H9 (cell line): Measurements from ENCODE around the gene NRXN3. TPM values are rescaled to one million over a fixed set of nuclear protein-coding genes. Genes with fewer than 3 reads are reported as not detected.

Experiments
- DNase-seq: peaks from one replicate; pipeline ENCODE4 v3.0.0-alpha.2; 2017
- H2AFZ ChIP-seq: one replicate; pipeline ENCODE4 v1.6.1; 2013; ENCODE audit warnings: mild to moderate bottlenecking, low read length, control low read depth, moderate library complexity
- H2AK5ac ChIP-seq: 2 replicates; pipeline ENCODE4 v1.6.1; 2013; ENCODE audit warnings: low read length, control low read depth, mixed read lengths; ENCODE audit not compliant: insufficient read length
- H2BK120ac ChIP-seq: one replicate; pipeline ENCODE4 v1.6.1; 2013; ENCODE audit warnings: low read depth, mild to moderate bottlenecking, low read length, control low read depth, inconsistent platforms; ENCODE audit not compliant: poor library complexity, severe bottlenecking
- H2BK12ac ChIP-seq: 2 replicates; pipeline ENCODE4 v1.6.1; 2013; ENCODE audit warnings: low read length, control low read depth, mixed read lengths, low read depth; ENCODE audit not compliant: insufficient read length
- H2BK15ac ChIP-seq: 2 replicates; pipeline ENCODE4 v1.6.1; 2013; ENCODE audit warnings: low read depth, low read length, control low read depth
- H2BK20ac ChIP-seq: one replicate; pipeline ENCODE4 v1.6.1; 2013; ENCODE audit warnings: low read depth, mild to moderate bottlenecking, low read length, control low read depth, inconsistent platforms; ENCODE audit not compliant: poor library complexity, severe bottlenecking
- H2BK5ac ChIP-seq: 2 replicates; pipeline ENCODE4 v1.6.1; 2013; ENCODE audit warnings: low read length, control low read depth, mixed read lengths; ENCODE audit not compliant: insufficient read length
- H3K14ac ChIP-seq: 2 replicates; pipeline ENCODE4 v1.6.1; 2013; ENCODE audit warnings: low read length, control low read depth; ENCODE audit not compliant: insufficient read depth
- H3K18ac ChIP-seq: 2 replicates; pipeline ENCODE4 v1.6.1; 2013; ENCODE audit warnings: low read depth, mild to moderate bottlenecking, mixed read lengths, low read length, control low read depth; ENCODE audit not compliant: insufficient read length
- H3K23ac ChIP-seq: 2 replicates; pipeline ENCODE4 v1.6.1; 2013; ENCODE audit warnings: low read length, control low read depth, mixed read lengths, low read depth; ENCODE audit not compliant: insufficient read length
- H3K23me2 ChIP-seq: 2 replicates; pipeline ENCODE4 v1.6.1; 2013; ENCODE audit warnings: low read depth, mild to moderate bottlenecking, mixed read lengths, low read length, control low read depth; ENCODE audit not compliant: insufficient read length, poor library complexity, severe bottlenecking
- H3K27ac ChIP-seq: 2 replicates; pipeline ENCODE4 v1.5.1; 2013; ENCODE audit warnings: low read length, control low read depth, mixed read lengths, low read depth; ENCODE audit not compliant: insufficient read length
- H3K27me3 ChIP-seq: 2 replicates; pipeline ENCODE4 v1.6.1; 2013; ENCODE audit warnings: low read length, control low read depth, inconsistent platforms; ENCODE audit not compliant: insufficient read depth
- H3K4ac ChIP-seq: 2 replicates; pipeline ENCODE4 v1.6.1; 2013; ENCODE audit warnings: low read depth, mild to moderate bottlenecking, control low read depth, inconsistent platforms, low read length, moderate library complexity
- H3K4me1 ChIP-seq: 2 replicates; pipeline ENCODE4 v1.6.1; 2013; ENCODE audit warnings: low read length, control low read depth, inconsistent platforms; ENCODE audit not compliant: insufficient read depth
- H3K4me2 ChIP-seq: 2 replicates; pipeline ENCODE4 v1.6.1; 2013; ENCODE audit warnings: low read length, control low read depth, mixed read lengths; ENCODE audit not compliant: insufficient read length, insufficient read depth
- H3K56ac ChIP-seq: 2 replicates; pipeline ENCODE4 v1.6.1; 2013; ENCODE audit warnings: low read depth, mild to moderate bottlenecking, mixed read lengths, low read length, control low read depth; ENCODE audit not compliant: insufficient read length
- H3K79me1 ChIP-seq: 2 replicates; pipeline ENCODE4 v1.6.1; 2013; ENCODE audit warnings: low read depth, mild to moderate bottlenecking, moderate library complexity, low read length, control low read depth, inconsistent platforms; ENCODE audit not compliant: insufficient read depth, poor library complexity, severe bottlenecking
- H3K79me2 ChIP-seq: 2 replicates; pipeline ENCODE4 v1.6.1; 2013; ENCODE audit warnings: low read length, control low read depth, inconsistent platforms; ENCODE audit not compliant: insufficient read depth
- H3K9ac ChIP-seq: 2 replicates; pipeline ENCODE4 v1.6.1; 2013; ENCODE audit warnings: low read length, control low read depth, mixed read lengths; ENCODE audit not compliant: insufficient read length; ENCODE audit errors: extremely low read depth
- H3K9me3 ChIP-seq: one replicate; pipeline ENCODE4 v1.6.1; 2013; ENCODE audit warnings: low read depth, low read length, inconsistent platforms; ENCODE audit not compliant: control insufficient read depth
- H3T11ph ChIP-seq: one replicate; pipeline ENCODE4 v1.6.1; 2013; ENCODE audit warnings: mild to moderate bottlenecking, low read length, control low read depth, inconsistent platforms
- H4K20me1 ChIP-seq: one replicate; pipeline ENCODE4 v1.6.1; 2013; ENCODE audit not compliant: control insufficient read depth, insufficient read length, insufficient read depth
- H4K5ac ChIP-seq: 2 replicates; pipeline ENCODE4 v1.6.1; 2013; ENCODE audit warnings: low read depth, mild to moderate bottlenecking, mixed read lengths, low read length, control low read depth; ENCODE audit not compliant: insufficient read length
- H4K8ac ChIP-seq: replicated peaks from 2 replicates; pipeline ENCODE4 v1.6.1; 2013; ENCODE audit warnings: low read length, control low read depth, mixed read lengths, low read depth; ENCODE audit not compliant: insufficient read length
- H4K91ac ChIP-seq: 2 replicates; pipeline ENCODE4 v1.6.1; 2013; ENCODE audit warnings: low read depth, mild to moderate bottlenecking, moderate library complexity, mixed read lengths, low read length, control low read depth; ENCODE audit not compliant: insufficient read length
- H3K27ac Mint-ChIP-seq, 3 experiments: 2 replicates in 2 of 3; 3 replicates in 1 of 3; pipeline ENCODE4 v1.8.0; 2020 to 2021; ENCODE audit warnings: mixed read lengths in 3 of 3, mild to moderate bottlenecking in 1 of 3, moderate library complexity in 1 of 3
- H3K27me3 Mint-ChIP-seq: 2 replicates; pipeline ENCODE4 v1.8.0; 2021; ENCODE audit warnings: low read depth, mild to moderate bottlenecking, moderate library complexity, mixed read lengths
- H3K36me3 Mint-ChIP-seq, 3 experiments: 2 replicates in 2 of 3; 3 replicates in 1 of 3; pipeline ENCODE4 v1.8.0; 2020 to 2021; ENCODE audit warnings: low read depth in 3 of 3, mixed read lengths in 3 of 3; ENCODE audit not compliant: insufficient read depth in 1 of 3
- H3K4me1 Mint-ChIP-seq, 2 experiments: 2 replicates each; pipeline ENCODE4 v1.8.0; 2020; ENCODE audit warnings: mixed read lengths in 2 of 2
- H3K4me3 Mint-ChIP-seq, 2 experiments: 2 replicates in 1 of 2; 3 replicates in 1 of 2; pipeline ENCODE4 v1.8.0; 2020 to 2021; ENCODE audit warnings: mild to moderate bottlenecking in 2 of 2, mixed read lengths in 2 of 2, moderate library complexity in 1 of 2
- H3K9me3 Mint-ChIP-seq, 2 experiments: 2 replicates in 1 of 2; 3 replicates in 1 of 2; pipeline ENCODE4 v1.8.0; 2020; ENCODE audit warnings: mild to moderate bottlenecking in 2 of 2, mixed read lengths in 2 of 2, moderate library complexity in 1 of 2
- WGBS: extraction: QIAGEN DNeasy Blood & Tissue Kit; methylation state at CpG from one replicate; pipeline ENCODE4 v1.1.7; 2013; ENCODE audit warnings: missing lambda C conversion rate, low lambda C conversion rate, mixed read lengths; ENCODE audit not compliant: insufficient read length; ENCODE audit errors: extremely low coverage; 5-methylcytosine and 5-hydroxymethylcytosine counted together
- total RNA-seq: library from RNA; stranded (reverse); gene quantifications from 2 replicates; pipeline ENCODE4 v1.2.1, GENCODE V29; 2021
- TF ChIP-seq, protein P1 (sequence below): fragments of 200-600 bp; sonication (generic); conservative IDR thresholded peaks from 3 replicates; pipeline ENCODE4 v1.8.0; 2021; ENCODE audit warnings: antibody characterized with exemption, mild to moderate bottlenecking

Gene NRXN3
- total RNA-seq, 1 experiment from 2014 or later, result 1.8 TPM

DNA sequence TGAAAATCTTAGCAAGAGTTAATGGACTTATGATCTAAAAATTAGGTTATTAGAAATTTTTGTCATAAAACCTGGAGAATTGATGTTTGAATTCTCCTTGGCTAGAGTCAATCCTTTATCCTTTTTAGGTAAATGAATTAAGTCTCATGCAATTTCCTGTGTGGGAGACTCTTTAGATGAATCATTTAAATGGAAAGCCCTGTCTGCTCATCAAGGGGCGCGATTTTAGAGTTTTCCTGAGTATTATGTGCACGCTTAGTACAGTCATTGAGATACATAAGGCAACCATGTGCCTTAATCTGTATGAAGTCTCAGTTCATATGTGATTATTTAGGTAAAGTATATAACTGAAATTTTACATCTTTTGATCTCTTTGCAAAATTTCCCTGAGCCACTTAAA is 974.7 kb downstream of the NRXN3 start:
- Mint-ChIP-seq H3K4me1 (no peaks in the 10 kb centered on the region), H3K27ac (no peak overlapping the region), H3K27me3 (peaks cover 2% of the 10 kb centered on the region), H3K9me3 (no peaks in the 10 kb centered on the region), H3K36me3 (no peaks in the 10 kb centered on the region), H3K4me3 (no peak overlapping the region)
- no CpG with 5 or more reads among the region's 3 CpGs for WGBS
- Histone ChIP-seq H3K9ac (no peak overlapping the region), H3K27ac (no peak overlapping the region), H2BK15ac (no peak overlapping the region), H3T11ph (no peak overlapping the region), H3K79me2 (no peaks in the 10 kb centered on the region), H4K91ac (no peak overlapping the region), H3K18ac (no peak overlapping the region), H3K4me2 (no peak overlapping the region), H3K23me2 (no peaks in the 10 kb centered on the region), H2BK5ac (no peak overlapping the region), H3K56ac (no peak overlapping the region), H4K20me1 (no peaks in the 10 kb centered on the region), H3K14ac (no peak overlapping the region), H3K79me1 (no peaks in the 10 kb centered on the region), H3K27me3 (no peaks in the 10 kb centered on the region), H3K4ac (no peak overlapping the region), H3K9me3 (no peaks in the 10 kb centered on the region), H2BK12ac (no peak overlapping the region), H3K23ac (no peak overlapping the region), H4K5ac (no peak overlapping the region), H2AK5ac (no peak overlapping the region), H2BK120ac (no peak overlapping the region), H2BK20ac (no peak overlapping the region), H3K4me1 (no peaks in the 10 kb centered on the region), H2AFZ (no peak overlapping the region), H4K8ac (no peak overlapping the region)
- TF ChIP-seq, protein P1, sequence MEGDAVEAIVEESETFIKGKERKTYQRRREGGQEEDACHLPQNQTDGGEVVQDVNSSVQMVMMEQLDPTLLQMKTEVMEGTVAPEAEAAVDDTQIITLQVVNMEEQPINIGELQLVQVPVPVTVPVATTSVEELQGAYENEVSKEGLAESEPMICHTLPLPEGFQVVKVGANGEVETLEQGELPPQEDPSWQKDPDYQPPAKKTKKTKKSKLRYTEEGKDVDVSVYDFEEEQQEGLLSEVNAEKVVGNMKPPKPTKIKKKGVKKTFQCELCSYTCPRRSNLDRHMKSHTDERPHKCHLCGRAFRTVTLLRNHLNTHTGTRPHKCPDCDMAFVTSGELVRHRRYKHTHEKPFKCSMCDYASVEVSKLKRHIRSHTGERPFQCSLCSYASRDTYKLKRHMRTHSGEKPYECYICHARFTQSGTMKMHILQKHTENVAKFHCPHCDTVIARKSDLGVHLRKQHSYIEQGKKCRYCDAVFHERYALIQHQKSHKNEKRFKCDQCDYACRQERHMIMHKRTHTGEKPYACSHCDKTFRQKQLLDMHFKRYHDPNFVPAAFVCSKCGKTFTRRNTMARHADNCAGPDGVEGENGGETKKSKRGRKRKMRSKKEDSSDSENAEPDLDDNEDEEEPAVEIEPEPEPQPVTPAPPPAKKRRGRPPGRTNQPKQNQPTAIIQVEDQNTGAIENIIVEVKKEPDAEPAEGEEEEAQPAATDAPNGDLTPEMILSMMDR, result no peak
- DNase-seq, result no peak
